Effector CD4-positive, alpha-beta T cell (primary cell): ENCODE results near the gene MYL7.

Experiments
- DNase-seq: peaks from one replicate; pipeline ENCODE4 v3.0.0-alpha.2; 2020

The MYL7 gene

DNA sequence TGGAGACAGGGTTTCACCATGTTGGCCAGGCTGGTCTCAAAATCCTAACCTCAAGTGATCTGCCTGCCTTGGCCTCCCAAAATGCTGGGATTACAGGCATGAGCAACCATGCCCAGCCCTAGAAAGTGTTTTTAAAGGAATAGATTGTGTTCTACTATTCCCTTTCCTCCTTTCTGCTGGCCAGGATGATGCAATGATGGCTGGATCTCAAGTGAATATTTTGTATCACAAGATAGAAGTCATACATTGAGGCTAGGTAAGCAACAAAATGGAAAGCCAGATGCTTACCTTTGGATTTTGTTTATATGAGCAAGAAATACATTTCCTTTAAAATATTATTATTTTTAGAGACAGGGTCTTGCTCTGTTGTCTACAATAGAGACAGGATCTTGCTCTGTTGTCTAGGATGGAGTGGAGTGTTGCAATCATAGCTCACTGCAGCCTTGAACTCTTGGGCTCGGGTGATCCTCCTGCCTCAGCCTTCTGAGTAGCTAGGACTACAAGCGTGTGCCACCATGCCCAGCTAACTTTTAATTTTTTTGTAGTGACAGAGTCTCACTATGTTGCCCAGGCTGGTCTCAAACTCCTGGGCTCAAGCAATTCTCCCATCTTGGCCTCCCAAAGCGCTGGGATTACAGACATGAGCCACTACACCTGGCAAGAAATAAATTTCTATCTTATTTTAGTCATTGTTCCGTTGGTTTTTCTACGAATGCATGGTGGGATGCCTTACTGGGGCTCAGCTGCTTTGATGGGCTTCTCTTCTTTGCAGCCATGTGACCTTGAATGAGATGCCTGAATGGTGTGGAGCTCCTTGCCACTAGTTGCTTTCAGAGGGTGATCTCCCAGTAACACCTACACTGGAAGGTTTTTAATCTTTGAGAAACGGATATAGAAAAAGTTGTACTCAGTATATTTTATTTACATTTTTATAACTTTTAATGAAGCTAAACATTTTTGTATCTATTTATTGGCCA, 42.8 kb downstream of the MYL7 start:
- no peak for DNase-seq

DNA sequence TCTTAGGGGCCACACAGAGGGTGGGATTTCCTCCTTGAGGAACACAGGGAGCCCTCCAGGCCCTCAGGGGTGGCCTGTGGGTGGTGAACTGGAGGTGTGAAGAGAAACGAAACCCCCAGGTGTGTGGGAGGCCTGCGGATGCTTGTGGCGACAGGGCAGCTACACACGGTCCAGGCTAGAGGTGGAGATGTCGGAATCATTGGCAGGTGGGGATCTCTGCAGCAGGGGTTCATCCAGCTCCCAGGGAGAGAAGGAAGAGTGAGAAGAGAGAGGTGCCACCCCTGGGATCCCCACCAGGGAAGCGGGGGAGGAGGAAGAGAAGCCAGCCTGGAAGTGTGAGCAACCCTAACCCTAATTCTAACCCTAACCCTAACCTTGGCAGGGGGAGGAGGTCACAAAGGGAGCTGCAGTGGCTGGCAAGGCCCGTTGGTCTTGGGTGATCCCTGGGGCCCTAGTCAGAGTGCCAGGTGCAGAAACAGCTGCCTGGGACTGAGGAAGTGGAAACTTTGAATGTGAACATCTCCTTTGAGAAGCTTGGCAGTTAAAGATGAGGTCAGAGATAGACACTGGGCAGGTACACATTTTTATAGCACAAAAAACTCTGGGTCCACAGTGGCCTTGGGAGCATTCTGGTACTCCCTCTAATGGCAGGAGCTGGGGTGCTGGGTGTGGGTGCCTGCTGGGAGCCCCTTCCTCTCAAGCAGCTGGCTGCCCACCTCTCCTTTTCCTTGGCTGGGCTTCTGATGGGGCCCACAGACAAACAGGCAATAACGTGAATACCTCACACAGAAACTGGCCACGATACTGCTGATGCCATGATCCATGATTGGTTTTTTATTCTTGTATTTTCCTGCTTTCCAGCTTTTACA, 43.8 kb downstream of the MYL7 start:
- DNase-seq, result no peak

GRCh38 chr7:44096326-44096881, 44.7 kb downstream of the MYL7 start:
- no peak for DNase-seq

DNA sequence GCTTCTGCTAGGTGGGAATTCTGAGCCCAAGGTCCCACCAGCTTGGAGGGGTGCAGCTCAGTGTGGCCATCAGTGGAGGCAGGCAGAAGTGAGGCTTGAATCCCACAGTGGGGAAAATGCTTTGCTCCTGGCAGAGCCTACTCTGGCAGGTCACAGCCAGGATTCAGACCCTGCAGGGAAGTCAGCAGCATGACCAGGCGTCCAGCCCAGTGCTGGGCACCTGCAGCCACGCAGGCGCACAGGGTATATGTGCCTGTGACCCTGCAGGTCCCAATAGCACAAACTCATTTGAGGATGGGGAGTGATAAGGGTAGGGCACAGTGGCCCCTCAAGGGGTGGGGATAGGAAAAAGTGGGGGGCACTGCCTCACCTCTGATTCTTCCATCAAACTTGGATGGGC, 45.4 kb downstream of the MYL7 start:
- DNase-seq, result no peak

GRCh38 chr7:44094883-44095592, 46.1 kb downstream of the MYL7 start:
- DNase-seq, result no peak

GRCh38 chr7:44094365-44094764, 46.8 kb downstream of the MYL7 start:
- no peak for DNase-seq

GRCh38 chr7:44093102-44093641, 48.0 kb downstream of the MYL7 start:
- no peak for DNase-seq
